ENCODE results near the gene TNK1.

TNK1 gene

DNA sequence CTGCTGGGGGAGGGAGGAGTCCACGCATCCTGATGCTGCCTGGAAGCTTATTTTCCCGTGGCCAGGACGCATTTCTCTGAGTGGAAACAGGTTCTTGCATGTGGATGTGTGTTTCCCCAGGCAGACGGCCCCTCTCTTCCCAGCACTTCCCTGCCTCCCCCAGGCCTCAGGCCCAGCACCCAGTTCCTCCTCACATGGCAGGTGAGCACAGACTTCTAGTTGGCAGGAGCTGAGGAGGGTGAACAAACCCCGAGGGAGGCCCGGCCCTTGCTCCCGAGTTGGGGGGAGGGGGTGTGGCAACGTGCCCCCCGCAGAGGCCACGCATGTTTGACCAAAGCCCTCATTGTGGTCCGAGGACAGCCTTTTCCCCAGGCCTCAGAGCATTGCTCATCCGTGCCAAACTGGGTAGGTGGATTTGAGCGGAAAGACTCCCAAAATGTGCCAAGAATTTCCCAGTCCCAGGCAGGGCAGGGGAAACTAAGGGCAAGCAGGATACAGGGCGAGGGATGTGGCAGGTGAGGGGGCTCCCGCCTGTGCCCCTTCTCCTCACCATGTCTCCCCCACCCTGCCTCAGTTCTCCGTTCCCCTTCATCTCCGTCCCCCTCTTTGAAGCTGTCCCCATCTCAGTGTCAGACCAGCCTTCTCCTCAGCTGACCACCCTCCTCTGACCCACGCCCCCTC lies 37.7 kb downstream of the TNK1 start:
- Histone ChIP-seq H3K4me3 (replicated peaks; ENCODE audit: insufficient read depth, low read length) (no peak overlapping the region), H3K27me3 (ENCODE audit: insufficient read depth, poor library complexity, severe bottlenecking) (no peaks in the 10 kb centered on the region), H3K27ac (replicated peaks) (no peak overlapping the region)
- TF ChIP-seq SPI1 (IDR thresholded peaks at IDR 0.05; ENCODE audit: borderline replicate concordance, low read depth) (no peak), POLR2AphosphoS5 (IDR thresholded peaks at IDR 0.05; ENCODE audit: low read depth) (no peak), CTCF (IDR thresholded peaks at IDR 0.05; ENCODE audit: insufficient read depth, low read length) (no peak), GABPA (IDR thresholded peaks at IDR 0.05; ENCODE audit: low read depth) (no peak)
- TF ChIP-seq, protein P1, sequence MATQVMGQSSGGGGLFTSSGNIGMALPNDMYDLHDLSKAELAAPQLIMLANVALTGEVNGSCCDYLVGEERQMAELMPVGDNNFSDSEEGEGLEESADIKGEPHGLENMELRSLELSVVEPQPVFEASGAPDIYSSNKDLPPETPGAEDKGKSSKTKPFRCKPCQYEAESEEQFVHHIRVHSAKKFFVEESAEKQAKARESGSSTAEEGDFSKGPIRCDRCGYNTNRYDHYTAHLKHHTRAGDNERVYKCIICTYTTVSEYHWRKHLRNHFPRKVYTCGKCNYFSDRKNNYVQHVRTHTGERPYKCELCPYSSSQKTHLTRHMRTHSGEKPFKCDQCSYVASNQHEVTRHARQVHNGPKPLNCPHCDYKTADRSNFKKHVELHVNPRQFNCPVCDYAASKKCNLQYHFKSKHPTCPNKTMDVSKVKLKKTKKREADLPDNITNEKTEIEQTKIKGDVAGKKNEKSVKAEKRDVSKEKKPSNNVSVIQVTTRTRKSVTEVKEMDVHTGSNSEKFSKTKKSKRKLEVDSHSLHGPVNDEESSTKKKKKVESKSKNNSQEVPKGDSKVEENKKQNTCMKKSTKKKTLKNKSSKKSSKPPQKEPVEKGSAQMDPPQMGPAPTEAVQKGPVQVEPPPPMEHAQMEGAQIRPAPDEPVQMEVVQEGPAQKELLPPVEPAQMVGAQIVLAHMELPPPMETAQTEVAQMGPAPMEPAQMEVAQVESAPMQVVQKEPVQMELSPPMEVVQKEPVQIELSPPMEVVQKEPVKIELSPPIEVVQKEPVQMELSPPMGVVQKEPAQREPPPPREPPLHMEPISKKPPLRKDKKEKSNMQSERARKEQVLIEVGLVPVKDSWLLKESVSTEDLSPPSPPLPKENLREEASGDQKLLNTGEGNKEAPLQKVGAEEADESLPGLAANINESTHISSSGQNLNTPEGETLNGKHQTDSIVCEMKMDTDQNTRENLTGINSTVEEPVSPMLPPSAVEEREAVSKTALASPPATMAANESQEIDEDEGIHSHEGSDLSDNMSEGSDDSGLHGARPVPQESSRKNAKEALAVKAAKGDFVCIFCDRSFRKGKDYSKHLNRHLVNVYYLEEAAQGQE (IDR thresholded peaks at IDR 0.05; ENCODE audit: insufficient replicate concordance, low read depth) = no peak
- DNase-seq (ENCODE audit: low read depth in 1 of 2, low spot score in 1 of 2) = no peak

- Histone ChIP-seq H3K4me3 (replicated peaks; ENCODE audit: insufficient read depth, low read length) (no peak within 1 kb of the TSS), H3K27me3 (ENCODE audit: insufficient read depth, poor library complexity, severe bottlenecking) (no peaks in the 10 kb centered on the region), H3K27ac (replicated peaks) (no peak within 1 kb of the TSS)
- TF ChIP-seq POLR2AphosphoS5 (IDR thresholded peaks at IDR 0.05; ENCODE audit: low read depth) = no peak
- TF ChIP-seq, protein P1 (IDR thresholded peaks at IDR 0.05; ENCODE audit: insufficient replicate concordance, low read depth) = no peak
- TF ChIP-seq CTCF (IDR thresholded peaks at IDR 0.05; ENCODE audit: insufficient read depth, low read length) = no peak
- no peak for TF ChIP-seq GABPA (IDR thresholded peaks at IDR 0.05; ENCODE audit: low read depth)
- TF ChIP-seq SPI1 (IDR thresholded peaks at IDR 0.05; ENCODE audit: borderline replicate concordance, low read depth) = no peak
- no peak for DNase-seq (ENCODE audit: low read depth in 1 of 2, low spot score in 1 of 2)
Measured at GRCh38 chr17:7419819-7420610, 39.1 kb downstream of the TNK1 start, which contains the start of gene SPEM1. SPEM1 (plus strand) TSS chr17:7420324; CDS start chr17:7420385, 61 bp downstream.

DNA sequence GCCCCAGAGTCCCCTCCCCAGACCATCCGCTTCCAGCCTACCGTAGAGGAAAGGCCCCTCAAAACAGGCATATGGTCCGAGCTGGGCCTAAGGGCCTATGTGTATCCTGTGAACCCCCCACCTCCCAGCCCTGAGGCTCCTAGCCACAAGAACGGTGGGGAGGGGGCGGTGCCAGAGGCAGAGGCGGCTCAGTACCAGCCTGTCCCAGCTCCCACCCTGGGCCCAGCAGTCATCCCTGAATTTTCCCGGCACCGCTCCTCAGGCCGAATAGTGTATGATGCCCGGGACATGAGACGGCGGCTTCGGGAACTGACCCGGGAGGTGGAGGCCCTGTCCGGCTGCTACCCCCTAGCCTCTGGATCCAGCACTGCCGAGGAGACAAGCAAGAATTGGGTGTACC lies 40.3 kb downstream of the TNK1 start:
- Histone ChIP-seq H3K27me3 (ENCODE audit: insufficient read depth, poor library complexity, severe bottlenecking) (no peaks in the 10 kb centered on the region), H3K27ac (replicated peaks) (no peak overlapping the region), H3K4me3 (replicated peaks; ENCODE audit: insufficient read depth, low read length) (no peak overlapping the region)
- DNase-seq (ENCODE audit: low read depth in 1 of 2, low spot score in 1 of 2) = no peak
- no peak for TF ChIP-seq GABPA (IDR thresholded peaks at IDR 0.05; ENCODE audit: low read depth)

- no peak for DNase-seq (ENCODE audit: low read depth in 1 of 2, low spot score in 1 of 2)
- H3K4me3 ChIP-seq (replicated peaks; ENCODE audit: insufficient read depth, low read length) = no peak overlapping the region
- no peaks in the 10 kb centered on the region for H3K27me3 ChIP-seq (ENCODE audit: insufficient read depth, poor library complexity, severe bottlenecking)
- H3K27ac ChIP-seq (replicated peaks) = no peak overlapping the region
- TF ChIP-seq, protein P1 (IDR thresholded peaks at IDR 0.05; ENCODE audit: insufficient replicate concordance, low read depth) = no peak
Measured at GRCh38 chr17:7423679-7424078, 42.8 kb downstream of the TNK1 start.

All from HL-60 (cell line).